GM12878 (cell line): ENCODE measurements around the gene ARMC10. TPM values are rescaled to one million over a fixed set of nuclear protein-coding genes. Genes with fewer than 3 reads are reported as not detected.

Experiments
- ATAC-seq: fragments of 200-7000 bp; cut with Tn5 transposase; 3 replicates; pipeline ENCODE4 v1.9.1; 2020; ENCODE audit warnings: mild to moderate bottlenecking, moderate library complexity
- BruUV-seq: library from RNA; stranded (reverse); fragments of 400-500 nt; replicated peaks from 2 replicates; lab custom pipeline; 2021; lab: Mats Ljungman, UMichigan
- CTCF ChIA-PET: fragments of 300-600 bp; sonication (Branson Sonifier 250); formaldehyde crosslinking; extraction: SDS; loops from one replicate; lab custom pipeline; 2021; ENCODE audit warnings: inconsistent platforms; lab: Yijun Ruan, JAX
- POLR2A ChIA-PET: fragments of 350-600 bp; formaldehyde crosslinking; extraction: SDS; loops from one replicate; lab custom pipeline; 2021; ENCODE audit warnings: inconsistent platforms; lab: Charles Lee
- RAD21 ChIA-PET: fragments of 300-600 bp; sonication (Branson Sonifier 250); formaldehyde crosslinking; loops from one replicate; lab custom pipeline; 2023; ENCODE audit warnings: antibody characterized with exemption; ENCODE audit not compliant: unreplicated experiment; lab: Charles Lee
- SMC1A ChIA-PET: fragments of 300-600 bp; sonication (Branson Sonifier 250); formaldehyde crosslinking; loops from one replicate; lab custom pipeline; 2023; ENCODE audit not compliant: unreplicated experiment, uncharacterized antibody; lab: Charles Lee
- DNase-seq: peaks from one replicate; pipeline ENCODE4 v3.0.0-alpha.2; 2011; ENCODE audit warnings: low read depth, low spot score
- FAIRE-seq: peaks from 3 replicates; lab custom pipeline; 2011; peaks lifted over from hg19 to GRCh38; lab: Jason Lieb, UNC
- H2AFZ ChIP-seq: 2 replicates; pipeline ENCODE4 v1.6.0; 2011; ENCODE audit warnings: low read depth, low read length, control low read depth; ENCODE audit not compliant: control insufficient read depth
- H3K27ac ChIP-seq: 2 replicates; pipeline ENCODE4 v1.5.1; 2011; ENCODE audit warnings: control low read depth; ENCODE audit not compliant: control insufficient read depth, insufficient read depth
- H3K27me3 ChIP-seq, 2 experiments: replicated peaks in 1 of 2; 2 replicates each; pipeline versions ENCODE4 v1.6.0 to v1.6.1; 2011; ENCODE audit warnings: low read length in 1 of 2; ENCODE audit not compliant: control insufficient read depth in 2 of 2, insufficient read depth in 2 of 2
- H3K36me3 ChIP-seq, 2 experiments: 2 replicates each; pipeline ENCODE4 v1.5.1; 2011; ENCODE audit warnings: low read length in 1 of 2; ENCODE audit not compliant: control insufficient read depth in 2 of 2, insufficient read depth in 2 of 2
- H3K4me1 ChIP-seq: 2 replicates; pipeline ENCODE4 v1.6.1; 2011; ENCODE audit warnings: mild to moderate bottlenecking, low read length, moderate library complexity, mixed read lengths; ENCODE audit not compliant: control insufficient read depth, insufficient read depth
- H3K4me2 ChIP-seq: 2 replicates; pipeline ENCODE4 v1.6.0; 2011; ENCODE audit warnings: control low read depth; ENCODE audit not compliant: control insufficient read depth, insufficient read depth
- H3K4me3 ChIP-seq: fragments of 200-600 bp; sonication (generic); 2 replicates; pipeline ENCODE4 v1.5.1; 2016
- H3K79me2 ChIP-seq: 2 replicates; pipeline ENCODE4 v1.6.0; 2011; ENCODE audit warnings: low read length; ENCODE audit not compliant: control insufficient read depth, insufficient read depth
- H3K9ac ChIP-seq: 2 replicates; pipeline ENCODE4 v1.8.0; 2011; ENCODE audit warnings: low read length, control low read depth, mixed read lengths; ENCODE audit not compliant: control insufficient read depth, insufficient read depth
- H3K9me3 ChIP-seq: replicated peaks from 3 replicates; pipeline ENCODE4 v1.5.1; 2011; ENCODE audit warnings: mild to moderate bottlenecking, low read length; ENCODE audit not compliant: control insufficient read depth, insufficient read depth
- H4K20me1 ChIP-seq: 2 replicates; pipeline ENCODE4 v1.6.0; 2011; ENCODE audit not compliant: control insufficient read depth, insufficient read depth
- BRCA1 ChIP-seq: IDR thresholded peaks from 2 replicates; pipeline ENCODE4 v1.6.1; 2011; ENCODE audit warnings: low read depth, low read length, improper control_type of control experiment
- CBX3 ChIP-seq: fragments of 200-600 bp; sonication (generic); IDR thresholded peaks from 2 replicates; pipeline ENCODE4 v1.6.1; 2016; ENCODE audit warnings: low read depth, borderline replicate concordance
- FOXM1 ChIP-seq: IDR thresholded peaks from 2 replicates; pipeline ENCODE4 v1.6.1; 2012; ENCODE audit warnings: low read depth, mild to moderate bottlenecking, inconsistent platforms, low read length, moderate library complexity
- HDAC6 ChIP-seq: fragments of 200-600 bp; sonication (generic); IDR thresholded peaks from one replicate; pipeline ENCODE4 v1.8.0; 2017; ENCODE audit warnings: antibody characterized with exemption; ENCODE audit not compliant: unreplicated experiment
- LARP7 ChIP-seq: fragments of 450-650 bp; IDR thresholded peaks from 2 replicates; pipeline ENCODE4 v1.6.1; 2017; ENCODE audit warnings: mild to moderate bottlenecking
- MTA2 ChIP-seq: fragments of 450-650 bp; IDR thresholded peaks from 2 replicates; pipeline ENCODE4 v1.6.1; 2016; ENCODE audit warnings: low read depth, mild to moderate bottlenecking, moderate library complexity
- MXI1 ChIP-seq: fragments of 150-350 bp; IDR thresholded peaks from 2 replicates; pipeline ENCODE4 v1.6.1; 2011; ENCODE audit warnings: low read depth, mild to moderate bottlenecking, inconsistent platforms, low read length, improper control_type of control experiment
- RCOR1 ChIP-seq: conservative IDR thresholded peaks from 2 replicates; pipeline ENCODE4 v1.6.1; 2012; ENCODE audit warnings: low read depth, low read length, improper control_type of control experiment
- REST ChIP-seq: IDR thresholded peaks from 2 replicates; pipeline ENCODE4 v1.6.1; 2012; ENCODE audit warnings: mild to moderate bottlenecking, low read depth, low read length
- SMAD1 ChIP-seq: fragments of 450-650 bp; IDR thresholded peaks from 2 replicates; pipeline ENCODE4 v1.6.1; 2018; ENCODE audit warnings: mild to moderate bottlenecking, low read depth; ENCODE audit not compliant: partially characterized antibody
- SMAD5 ChIP-seq: IDR thresholded peaks from 2 replicates; pipeline ENCODE4 v1.6.1; 2016; ENCODE audit warnings: antibody characterized with exemption, low read depth
- SRF ChIP-seq, 2 experiments: IDR thresholded peaks; 2 replicates each; pipeline ENCODE4 v1.6.1; 2011; ENCODE audit warnings: low read depth in 2 of 2, low read length in 2 of 2, mild to moderate bottlenecking in 1 of 2, moderate library complexity in 1 of 2
- TCF12 ChIP-seq: IDR thresholded peaks from 2 replicates; pipeline ENCODE4 v1.6.1; 2011; ENCODE audit warnings: low read depth, mild to moderate bottlenecking, low read length
- ZNF622 ChIP-seq: fragments of 450-650 bp; IDR thresholded peaks from 2 replicates; pipeline ENCODE4 v1.6.1; 2017; ENCODE audit warnings: mild to moderate bottlenecking, inconsistent platforms
- WGBS: methylation state at CpG from one replicate; pipeline ENCODE4 v1.1.6; 2016; ENCODE audit warnings: low lambda C conversion rate; ENCODE audit not compliant: insufficient replicate concordance, insufficient coverage; ENCODE audit errors: missing lambda C conversion rate; 5-methylcytosine and 5-hydroxymethylcytosine counted together
- in situ Hi-C: fragments of 300-500 bp; cut with MboI; formaldehyde crosslinking; loops from 9 replicates; pipeline ENCODE4 v1.14.3; 2018; ENCODE audit warnings: mixed read lengths
- intact Hi-C: fragments of 100-400 bp; cut with micrococcal nuclease; formaldehyde crosslinking; loops from one replicate; pipeline ENCODE4 v1.14.2; 2022; ENCODE audit not compliant: unreplicated experiment
- polyA plus RNA-seq, 11 experiments: library from polyadenylated mRNA; depleted of rRNA in 4 of 11; unstranded in 6 of 11; stranded (reverse) in 5 of 11; fragments of >200 nt; fragmentation: Nextera tagmentation in 4 of 11; fragmentation: Illumina TruSeq in 1 of 11; extraction: Ambion mirVana in 4 of 11; extraction: Trizol in 1 of 11; gene quantifications; 1 replicate in 1 of 11; 2 replicates in 10 of 11; pipeline versions ENCODE4 v1.2.1 to v1.2.3, GENCODE V29; 2011 to 2016; ENCODE audit warnings: inconsistent platforms in 2 of 11, missing spikeins in 2 of 11, low read depth in 1 of 11
- total RNA-seq, 4 experiments: library from RNA; depleted of rRNA in 3 of 4; stranded (reverse); fragments of >200 nt in 3 of 4; fragmentation: Illumina TruSeq in 1 of 4; extraction: Trizol in 1 of 4; gene quantifications; 2 replicates each; pipeline versions ENCODE4 v1.2.1 to v1.2.3, GENCODE V29; 2013 to 2021

Gene ARMC10
- total and polyA plus RNA-seq, 10 of the 15 experiments (the other 5 are each of a cell fraction or from before 2014, with no cell fraction given), result 7.0 to 38.2 (median 24.1) TPM

- in situ Hi-C loops, result no loop called here
- 98% methylated on average over 2 of the region's 2 CpGs for WGBS
- POLR2A ChIA-PET, result no interaction called here
Observed at GRCh38 chr7:103097041-103097440, 22.1 kb downstream of the ARMC10 start.

DNA sequence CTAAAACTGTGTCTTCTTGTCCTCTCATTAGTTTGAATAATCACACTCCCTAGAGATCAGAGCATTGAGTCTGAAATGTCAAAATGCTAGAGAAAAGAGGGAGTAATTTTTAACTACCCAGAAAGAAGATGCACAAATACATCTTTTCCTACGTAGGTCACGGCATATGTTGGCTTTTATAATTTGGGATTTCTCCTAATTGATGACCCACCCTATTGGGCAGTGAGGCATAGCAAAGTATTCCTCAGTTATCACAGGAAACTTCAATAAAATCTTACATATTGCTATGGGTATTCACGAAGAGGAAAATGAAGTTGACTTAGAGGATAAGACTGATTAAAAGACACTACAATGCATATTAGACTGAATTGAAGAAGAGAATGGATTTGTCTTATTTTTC lies 25.4 kb downstream of the ARMC10 start:
- RAD21 ChIA-PET, result no interaction called here

More at GRCh38 chr7:103097041-103097440, 22.1 kb downstream of the ARMC10 start:
- no peaks in the 10 kb centered on the region for H3K27me3 ChIP-seq
- H3K4me3 ChIP-seq, result no peak overlapping the region
- H3K9ac ChIP-seq, result no peak overlapping the region
- DNase-seq, result no peak
- no peaks in the 10 kb centered on the region for H4K20me1 ChIP-seq
- CTCF ChIA-PET, result interaction anchor here (1.1 kb wide), 2 partner anchors 12 to 35 kb away, joined by 3 to 4 read pairs; no protein-coding TSS in a partner anchor
- intact Hi-C loops, result no loop called here
- no peak for FAIRE-seq
- no peak overlapping the region for H2AFZ ChIP-seq
- SMC1A ChIA-PET, result interaction anchor here (1.6 kb wide), 1 partner anchor 8 kb away, joined by 5 read pairs; no protein-coding TSS in a partner anchor
- no peaks in the 10 kb centered on the region; the same call in 2 of the 3 replicates for H3K9me3 ChIP-seq
- TF ChIP-seq HDAC6, result no peak
- TF ChIP-seq ZNF622, result no peak
- TF ChIP-seq LARP7, result no peak
- no peak for TF ChIP-seq SMAD1
- H3K4me2 ChIP-seq, result no peak overlapping the region
- ATAC-seq, result no peak
- H3K4me1 ChIP-seq, result no peaks in the 10 kb centered on the region
- H3K36me3 ChIP-seq, result peaks cover 0 to 18% of the 10 kb centered on the region in 2 experiments; a peak in 2 of 4 replicates
- RAD21 ChIA-PET, result no interaction called here
- H3K27ac ChIP-seq, result no peak overlapping the region
- H3K79me2 ChIP-seq, result no peaks in the 10 kb centered on the region
- no TSS peak for BruUV-seq

More for the DNA sequence above, 25.4 kb downstream of the ARMC10 start:
- no peak overlapping the region for H3K4me2 ChIP-seq
- FAIRE-seq (no peak), DNase-seq (no peak), ATAC-seq (no peak)
- TF ChIP-seq SRF (IDR thresholded peaks at IDR 0.05; ENCODE audit: low read depth in 2 of 2, low read length in 2 of 2), result no peak
- no peak for TF ChIP-seq BRCA1
- no peak for TF ChIP-seq MTA2
- TF ChIP-seq CBX3, result no peak
- no peak for TF ChIP-seq RCOR1
- TF ChIP-seq SMAD5, result no peak
- no peak for TF ChIP-seq TCF12
- no peak for TF ChIP-seq FOXM1
- TF ChIP-seq REST, result no peak
- no peak for TF ChIP-seq MXI1
- no peak overlapping the region for H3K27ac ChIP-seq
- intact Hi-C loops (no loop called here), in situ Hi-C loops (no loop called here)
- no peaks in the 10 kb centered on the region for H3K4me1 ChIP-seq
- no peaks in the 10 kb centered on the region for H3K9me3 ChIP-seq
- ChIA-PET CTCF (no interaction called here), SMC1A (no interaction called here), POLR2A (no interaction called here)
- no peaks in the 10 kb centered on the region for H4K20me1 ChIP-seq
- H3K36me3 ChIP-seq, result peaks cover 0 to 13% of the 10 kb centered on the region in 2 experiments; a peak in 2 of 4 replicates
- no peak overlapping the region for H3K9ac ChIP-seq
- 67% methylated on average over 3 of the region's 3 CpGs for WGBS
- H3K4me3 ChIP-seq, result no peak overlapping the region
- BruUV-seq, result TSS peak; percentile 21
- no peaks in the 10 kb centered on the region for H3K27me3 ChIP-seq
- no peak overlapping the region for H2AFZ ChIP-seq
- no peaks in the 10 kb centered on the region for H3K79me2 ChIP-seq
